SK-N-SH treated with all-trans-retinoic acid at 6 μM for 48 hours (cell line): ENCODE results near the gene STRBP.

Source experiments
- ATAC-seq: fragments of 200-7000 bp; cut with Tn5 transposase; 3 replicates; pipeline ENCODE4 v1.9.1; 2020; ENCODE audit warnings: mild to moderate bottlenecking, moderate library complexity
- ARNTL ChIP-seq: fragments of 450-650 bp; formaldehyde crosslinking; IDR thresholded peaks from 2 replicates; pipeline ENCODE4 v1.5.0; 2020; ENCODE audit warnings: low read depth, mild to moderate bottlenecking, moderate library complexity, borderline replicate concordance
- CREB5 ChIP-seq: fragments of 250-450 bp; sonication (Bioruptor Pico); IDR thresholded peaks from 2 replicates; pipeline ENCODE4 v1.5.1; 2020; ENCODE audit warnings: low read depth, mild to moderate bottlenecking, moderate library complexity
- CSDC2 ChIP-seq: fragments of 250-450 bp; sonication (Bioruptor Pico); IDR thresholded peaks from 2 replicates; pipeline ENCODE4 v1.5.0; 2020; ENCODE audit warnings: mild to moderate bottlenecking, moderate library complexity
- CSRNP3 ChIP-seq: fragments of 250-450 bp; sonication (Bioruptor Pico); IDR thresholded peaks from 2 replicates; pipeline ENCODE4 v1.5.1; 2021; ENCODE audit warnings: mild to moderate bottlenecking, moderate library complexity
- ESRRG ChIP-seq: fragments of 250-450 bp; sonication (Bioruptor Pico); IDR thresholded peaks from 2 replicates; pipeline ENCODE4 v1.6.1; 2021; ENCODE audit warnings: mild to moderate bottlenecking
- GLIS3 ChIP-seq: fragments of 250-450 bp; sonication (Bioruptor Pico); IDR thresholded peaks from 2 replicates; pipeline ENCODE4 v1.5.0; 2020; ENCODE audit warnings: mild to moderate bottlenecking, moderate library complexity
- ISL1 ChIP-seq: fragments of 250-450 bp; sonication (Bioruptor Pico); IDR thresholded peaks from 2 replicates; pipeline ENCODE4 v2.1.2; 2022; ENCODE audit warnings: mild to moderate bottlenecking, moderate library complexity
- OSR1 ChIP-seq: fragments of 250-450 bp; sonication (Bioruptor Pico); IDR thresholded peaks from 2 replicates; pipeline ENCODE4 v1.8.0; 2022; ENCODE audit warnings: moderate library complexity, mild to moderate bottlenecking, inconsistent platforms
- PATZ1 ChIP-seq: fragments of 250-450 bp; sonication (Bioruptor Pico); IDR thresholded peaks from 2 replicates; pipeline ENCODE4 v1.8.0; 2020; ENCODE audit warnings: mild to moderate bottlenecking, moderate library complexity, borderline replicate concordance
- PPARA ChIP-seq: fragments of 250-450 bp; sonication (Bioruptor Pico); IDR thresholded peaks from 2 replicates; pipeline ENCODE4 v1.5.0; 2020; ENCODE audit warnings: mild to moderate bottlenecking, borderline replicate concordance
- RARB ChIP-seq: fragments of 250-450 bp; sonication (Bioruptor Pico); IDR thresholded peaks from 2 replicates; pipeline ENCODE4 v1.8.0; 2021; ENCODE audit warnings: mild to moderate bottlenecking, moderate library complexity
- SNAI2 ChIP-seq: fragments of 250-450 bp; sonication (Bioruptor Pico); IDR thresholded peaks from 2 replicates; pipeline ENCODE4 v1.5.0; 2020; ENCODE audit warnings: mild to moderate bottlenecking, moderate library complexity
- TCF4 ChIP-seq: fragments of 250-450 bp; sonication (Bioruptor Pico); IDR thresholded peaks from 2 replicates; pipeline ENCODE4 v1.8.0; 2021; ENCODE audit warnings: mild to moderate bottlenecking, moderate library complexity, borderline replicate concordance
- TOX ChIP-seq: fragments of 250-450 bp; sonication (Bioruptor Pico); IDR thresholded peaks from 2 replicates; pipeline ENCODE4 v1.8.0; 2021; ENCODE audit warnings: mild to moderate bottlenecking, moderate library complexity, borderline replicate concordance
- TSHZ2 ChIP-seq: fragments of 250-450 bp; sonication (Bioruptor Pico); IDR thresholded peaks from 2 replicates; pipeline ENCODE4 v1.5.0; 2020; ENCODE audit warnings: mild to moderate bottlenecking, moderate library complexity
- ZC3H10 ChIP-seq: fragments of 250-450 bp; sonication (Bioruptor Pico); IDR thresholded peaks from 2 replicates; pipeline ENCODE4 v1.5.1; 2021; ENCODE audit warnings: mild to moderate bottlenecking, moderate library complexity
- ZFP30 ChIP-seq: fragments of 450-650 bp; formaldehyde crosslinking; IDR thresholded peaks from 2 replicates; pipeline ENCODE4 v1.5.0; 2022; ENCODE audit warnings: mild to moderate bottlenecking, moderate library complexity
- ZNF565 ChIP-seq: fragments of 450-650 bp; formaldehyde crosslinking; conservative IDR thresholded peaks from 2 replicates; pipeline ENCODE4 v1.5.0; 2020; ENCODE audit warnings: low read depth, mild to moderate bottlenecking, moderate library complexity
- ZNF70 ChIP-seq: fragments of 450-650 bp; formaldehyde crosslinking; IDR thresholded peaks from 2 replicates; pipeline ENCODE4 v1.5.0; 2020; ENCODE audit warnings: mild to moderate bottlenecking, moderate library complexity
- ZNF8 ChIP-seq: fragments of 450-650 bp; formaldehyde crosslinking; IDR thresholded peaks from 2 replicates; pipeline ENCODE4 v1.5.0; 2020; ENCODE audit warnings: mild to moderate bottlenecking, moderate library complexity

STRBP gene

GRCh38 chr9:123246534-123246933, 21.9 kb downstream of the STRBP start:
- ATAC-seq: no peak
- TF ChIP-seq ESRRG (CRISPR knock-in tag) (no peak), ZFP30 (no peak), ISL1 (no peak), TOX (CRISPR knock-in tag) (no peak)

GRCh38 chr9:123239726-123240125, 28.7 kb downstream of the STRBP start:
- ATAC-seq: no peak
- TF ChIP-seq TSHZ2 (CRISPR knock-in tag) (no peak), OSR1 (no peak), PATZ1 (CRISPR knock-in tag) (no peak), ISL1 (no peak), ARNTL (CRISPR knock-in tag) (no peak), RARB (CRISPR knock-in tag) (no peak), ZFP30 (no peak), SNAI2 (CRISPR knock-in tag) (no peak), TOX (CRISPR knock-in tag) (no peak), CREB5 (no peak), ESRRG (CRISPR knock-in tag) (no peak), ZC3H10 (no peak), CSDC2 (CRISPR knock-in tag) (no peak), GLIS3 (CRISPR knock-in tag) (no peak), ZNF565 (CRISPR knock-in tag) (no peak), CSRNP3 (CRISPR knock-in tag) (no peak)

- no peak for ATAC-seq
- no peak for TF ChIP-seq PPARA
- no peak for TF ChIP-seq CREB5
- no peak for TF ChIP-seq ZC3H10
- no peak for TF ChIP-seq CSRNP3 (CRISPR knock-in tag)
- TF ChIP-seq TOX (CRISPR knock-in tag): no peak
- no peak for TF ChIP-seq ESRRG (CRISPR knock-in tag)
- TF ChIP-seq ARNTL (CRISPR knock-in tag): no peak
- no peak for TF ChIP-seq CSDC2 (CRISPR knock-in tag)
- no peak for TF ChIP-seq GLIS3 (CRISPR knock-in tag)
- TF ChIP-seq ZNF565 (CRISPR knock-in tag): no peak
These were observed 30.0 kb downstream of the STRBP start for GRCh38 chr9:123238365-123238764.

- no peak for ATAC-seq
- no peak for TF ChIP-seq TCF4 (CRISPR knock-in tag)
- TF ChIP-seq TOX (CRISPR knock-in tag): no peak
- no peak for TF ChIP-seq ZNF70 (CRISPR knock-in tag)
- TF ChIP-seq GLIS3 (CRISPR knock-in tag): no peak
- TF ChIP-seq PATZ1 (CRISPR knock-in tag): no peak
- no peak for TF ChIP-seq ZFP30
- no peak for TF ChIP-seq CSDC2 (CRISPR knock-in tag)
- TF ChIP-seq ZNF8 (CRISPR knock-in tag): no peak
- TF ChIP-seq ZNF565 (CRISPR knock-in tag): no peak
- TF ChIP-seq OSR1: no peak
- TF ChIP-seq ARNTL (CRISPR knock-in tag): no peak
These were observed 31.2 kb downstream of the STRBP start for GRCh38 chr9:123237220-123237619.
